ENCODE data around the gene CLTC. TPM values are rescaled to one million over a fixed set of nuclear protein-coding genes. Genes with fewer than 3 reads are reported as not detected.
"Not testable (repeated sequence)": the region's sequence is repeated elsewhere in the genome, so short reads cannot be mapped to it uniquely, and the experiment has no call there.

The CLTC gene
- 250 and 286 TPM in 2 replicates for total RNA-seq (2014; rRNA removed; shearing (Covaris generic))

GRCh38 chr17:59619298-59620063 is at the start of gene CLTC:
Gene CLTC (plus strand): TSS chr17:59619895. CDS start chr17:59620132, 237 bp downstream.
- peak; percentile 95 for DNase-seq (ENCODE audit: low read depth)

DNA sequence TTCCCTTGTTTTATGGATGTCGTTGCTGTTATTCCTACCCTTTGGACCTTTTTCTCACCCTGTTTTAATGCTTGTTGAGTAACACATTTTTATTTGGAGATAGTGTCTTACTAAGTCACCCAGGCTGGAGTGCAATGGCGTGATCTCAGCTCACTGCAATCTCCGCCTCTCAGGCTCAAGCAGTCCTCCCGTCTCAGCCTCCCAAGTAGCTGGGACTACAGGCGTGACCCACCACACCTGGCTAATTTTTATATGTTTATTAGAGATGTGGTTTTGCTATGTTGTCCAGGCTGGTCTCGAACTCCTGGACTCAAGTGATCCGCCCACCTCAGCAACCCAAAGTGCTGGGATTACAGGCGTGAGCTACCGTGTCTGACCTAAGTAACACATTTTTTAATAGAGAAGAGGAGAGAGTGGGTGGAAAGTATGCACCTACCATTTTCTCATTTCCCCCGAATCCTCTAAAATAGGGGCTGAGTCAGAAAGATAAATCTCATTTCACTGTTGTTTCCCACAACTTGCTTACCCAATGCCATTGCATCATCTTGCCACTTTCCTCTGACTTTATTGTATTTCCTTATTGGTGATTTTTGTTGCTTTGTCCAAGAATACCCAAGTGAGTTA is 47.3 kb upstream of the CLTC start:
- DNase-seq (ENCODE audit: low read depth): no peak

- not testable (repeated sequence) for DNase-seq (ENCODE audit: low read depth)
These were observed 35.5 kb upstream of the CLTC start for GRCh38 chr17:59584168-59584567.

DNA sequence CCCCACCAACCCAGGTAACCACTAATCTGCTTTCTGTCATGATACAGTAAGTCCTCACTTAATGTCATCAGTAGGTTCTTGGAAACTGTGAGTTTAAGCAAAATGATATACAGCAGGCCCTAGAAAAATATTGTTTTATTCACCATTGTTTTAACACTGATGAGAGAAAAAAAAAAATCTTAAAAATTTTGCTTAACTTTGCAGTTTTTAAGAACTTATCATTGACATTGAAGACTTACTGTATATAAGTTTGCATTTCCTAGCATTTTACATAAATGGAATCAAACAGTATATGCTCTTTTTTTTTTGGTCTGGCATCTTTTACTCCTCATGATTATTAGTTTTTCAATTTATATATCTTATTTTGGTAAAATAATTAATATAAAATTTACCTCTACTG is 19.5 kb upstream of the CLTC start:
- DNase-seq (ENCODE audit: low read depth): no peak

DNA sequence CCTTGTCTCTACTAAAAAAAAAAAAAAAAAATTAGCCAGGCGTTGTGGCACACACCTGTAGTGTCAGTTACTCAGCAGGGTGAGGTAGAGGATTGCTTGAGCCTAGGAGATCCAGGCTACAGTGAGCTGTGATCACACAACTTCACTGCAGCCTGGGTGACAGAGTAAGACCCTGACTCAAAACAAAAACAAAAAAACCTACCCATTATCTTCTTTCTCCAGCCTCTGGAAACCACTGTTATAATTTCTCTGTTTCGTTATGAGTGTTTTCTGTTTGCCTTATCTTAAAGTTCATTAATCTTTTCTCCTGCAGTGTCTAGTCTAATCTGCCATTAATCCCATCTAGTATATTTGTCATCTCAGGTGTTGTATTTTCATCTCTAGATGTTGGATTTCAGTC is 18.6 kb upstream of the CLTC start:
- no peak for DNase-seq (ENCODE audit: low read depth)

DNA sequence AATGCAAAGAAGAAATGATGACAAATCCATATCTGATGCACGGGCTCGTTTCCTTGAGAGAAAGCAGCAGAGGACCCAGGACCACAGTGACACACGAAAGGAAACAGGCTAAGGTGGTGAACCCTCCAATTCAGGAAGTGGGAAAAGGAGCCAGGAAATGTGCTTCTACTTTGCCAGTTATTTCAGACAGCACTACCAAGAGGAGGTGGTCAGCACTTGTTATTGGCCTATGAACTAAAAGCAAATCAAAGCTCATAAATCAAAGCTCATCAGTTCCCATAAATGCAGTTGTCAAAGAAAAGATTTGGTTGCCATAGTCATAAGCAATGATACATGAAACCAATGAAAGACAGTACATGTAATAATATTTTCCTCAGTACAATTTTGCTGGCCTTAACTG is 12.6 kb upstream of the CLTC start:
- no peak for DNase-seq (ENCODE audit: low read depth)

DNA sequence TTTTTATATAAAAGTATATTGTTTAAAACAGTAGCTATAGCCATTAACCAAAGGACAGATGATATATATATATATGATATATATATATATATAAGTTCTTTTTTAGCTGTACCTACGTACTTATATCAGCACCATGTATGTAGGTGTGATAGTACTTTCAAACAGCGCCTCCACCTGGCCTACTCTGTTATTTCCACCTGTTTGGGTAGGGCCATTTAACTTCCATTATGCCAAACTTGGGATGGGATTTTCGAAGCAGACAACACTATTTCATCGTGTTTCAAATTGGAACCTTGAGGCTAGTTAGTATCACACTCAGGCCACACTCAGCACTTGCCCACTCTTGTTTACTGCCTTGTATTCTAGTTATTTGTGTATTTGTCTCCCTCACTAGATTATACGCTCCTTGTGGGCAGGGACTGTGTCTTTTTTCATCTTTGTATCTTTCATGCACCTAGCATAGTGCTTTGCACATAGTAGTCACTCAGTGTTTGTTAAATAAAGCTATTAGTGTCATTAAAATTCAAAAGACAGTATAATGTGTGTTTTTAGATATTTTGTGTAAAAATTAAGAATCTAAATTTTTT is 11.8 kb upstream of the CLTC start:
- no peak for DNase-seq (ENCODE audit: low read depth)

DNA sequence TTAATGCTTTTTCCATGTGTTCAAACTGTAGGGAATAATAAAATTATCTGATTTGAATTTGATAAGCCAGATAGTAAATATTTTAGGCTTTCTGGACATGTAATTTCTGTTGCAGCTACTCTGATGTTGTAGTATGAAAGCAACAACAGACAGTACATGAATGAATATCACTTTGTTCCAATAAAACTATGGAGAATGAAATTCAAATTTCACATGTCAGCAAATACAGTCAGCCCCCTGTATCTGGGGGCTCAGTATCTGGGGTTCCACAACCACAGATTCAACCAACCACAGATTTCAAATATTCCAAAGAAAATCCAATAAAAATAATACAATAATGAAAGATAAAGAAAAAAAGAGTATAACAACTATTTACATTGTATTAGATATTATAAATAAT is 8.2 kb upstream of the CLTC start:
- no peak for DNase-seq (ENCODE audit: low read depth)

GRCh38 chr17:59616253-59616920 is 3.3 kb upstream of the CLTC start:
- DNase-seq (ENCODE audit: low read depth): no peak

GRCh38 chr17:59617156-59617732 is 2.5 kb upstream of the CLTC start:
- DNase-seq (ENCODE audit: low read depth): peak; percentile 9

DNA sequence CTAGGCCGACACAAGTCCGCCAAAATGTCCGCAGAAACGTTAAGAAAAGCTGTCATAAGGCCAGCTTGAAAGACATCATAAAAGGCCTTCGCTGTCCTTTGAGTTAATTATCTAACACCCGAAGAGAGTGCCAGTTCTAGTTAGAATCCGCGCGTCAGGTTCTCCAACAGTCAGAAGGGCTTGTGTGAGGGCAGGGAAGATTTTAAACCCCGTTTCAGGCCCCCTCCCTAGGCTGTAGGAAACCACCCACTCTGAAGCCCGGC is 729 bp upstream of the CLTC start:
- DNase-seq (ENCODE audit: low read depth): no peak

- DNase-seq (ENCODE audit: low read depth): no peak
These were observed 317 bp downstream of the CLTC start for GRCh38 chr17:59620064-59620359.

- peak; percentile 61 for DNase-seq (ENCODE audit: low read depth)
These were observed 994 bp downstream of the CLTC start for GRCh38 chr17:59620518-59621259.

DNA sequence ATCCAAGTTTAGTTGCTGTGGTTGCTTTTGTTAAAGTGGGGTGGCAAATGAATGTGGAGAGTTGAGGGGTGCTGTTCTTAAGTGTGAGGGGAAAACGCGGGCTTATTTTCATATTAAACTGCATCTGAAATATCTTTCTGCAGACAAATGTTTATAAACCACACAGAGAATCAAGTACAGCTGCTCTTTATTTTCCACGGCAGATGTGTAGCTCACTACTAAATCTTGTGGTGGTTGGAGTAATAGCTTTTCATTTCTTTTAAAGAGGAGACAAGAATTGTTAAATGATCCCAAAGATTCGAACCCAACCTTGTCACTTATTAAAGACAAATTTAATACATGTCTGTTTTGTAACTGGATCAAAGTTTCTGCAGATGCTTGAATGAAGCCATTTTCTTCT is 2.1 kb downstream of the CLTC start:
- DNase-seq (ENCODE audit: low read depth): no peak

GRCh38 chr17:59623151-59623550 is 3.5 kb downstream of the CLTC start:
- no peak for DNase-seq (ENCODE audit: low read depth)

GRCh38 chr17:59626756-59627155 is 7.1 kb downstream of the CLTC start:
- no peak for DNase-seq (ENCODE audit: low read depth)

GRCh38 chr17:59627274-59627673 is 7.6 kb downstream of the CLTC start:
- DNase-seq (ENCODE audit: low read depth): no peak

- no peak for DNase-seq (ENCODE audit: low read depth)
These were observed 8.1 kb downstream of the CLTC start for GRCh38 chr17:59627770-59628171.

GRCh38 chr17:59629174-59629573 is 9.5 kb downstream of the CLTC start:
- no peak for DNase-seq (ENCODE audit: low read depth)

- no peak for DNase-seq (ENCODE audit: low read depth)
These were observed 11.6 kb downstream of the CLTC start for GRCh38 chr17:59631276-59631675.

DNA sequence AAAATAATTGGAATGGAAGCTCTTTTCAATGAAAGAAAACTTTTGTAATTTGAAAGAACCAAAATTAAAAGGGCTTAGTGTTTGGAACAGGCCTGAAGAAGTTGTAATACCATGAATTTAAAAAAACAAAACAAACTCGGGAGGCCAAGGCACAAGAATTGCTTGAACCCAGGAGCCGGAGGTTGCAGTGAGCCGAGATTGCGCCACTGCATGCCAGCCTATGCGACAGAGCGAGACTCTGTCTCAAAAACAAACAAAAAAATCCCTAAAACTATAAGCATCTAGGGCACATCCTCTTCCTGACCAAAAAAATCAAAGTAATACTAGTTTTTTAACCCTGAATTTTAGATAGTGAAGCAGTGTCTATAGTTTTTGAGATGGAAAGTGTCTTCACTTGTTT is 12.7 kb downstream of the CLTC start:
- no peak for DNase-seq (ENCODE audit: low read depth)
